Fibroblast of mammary gland (primary cell): ENCODE measurements around the gene SPRING1.

Source experiments
- DNase-seq: peaks from one replicate; pipeline ENCODE4 v3.0.0-alpha.2; 2010; ENCODE audit warnings: low read depth
- H3K4me3 ChIP-seq: 2 replicates; pipeline ENCODE4 v1.5.1; 2011; ENCODE audit warnings: low read depth, mild to moderate bottlenecking, low read length, moderate library complexity; ENCODE audit not compliant: control insufficient read depth
- CTCF ChIP-seq: conservative IDR thresholded peaks from 2 replicates; pipeline ENCODE4 v1.5.1; 2011; ENCODE audit warnings: low read depth, low read length, inconsistent platforms; ENCODE audit not compliant: control insufficient read depth, insufficient read depth

SPRING1 gene

DNA sequence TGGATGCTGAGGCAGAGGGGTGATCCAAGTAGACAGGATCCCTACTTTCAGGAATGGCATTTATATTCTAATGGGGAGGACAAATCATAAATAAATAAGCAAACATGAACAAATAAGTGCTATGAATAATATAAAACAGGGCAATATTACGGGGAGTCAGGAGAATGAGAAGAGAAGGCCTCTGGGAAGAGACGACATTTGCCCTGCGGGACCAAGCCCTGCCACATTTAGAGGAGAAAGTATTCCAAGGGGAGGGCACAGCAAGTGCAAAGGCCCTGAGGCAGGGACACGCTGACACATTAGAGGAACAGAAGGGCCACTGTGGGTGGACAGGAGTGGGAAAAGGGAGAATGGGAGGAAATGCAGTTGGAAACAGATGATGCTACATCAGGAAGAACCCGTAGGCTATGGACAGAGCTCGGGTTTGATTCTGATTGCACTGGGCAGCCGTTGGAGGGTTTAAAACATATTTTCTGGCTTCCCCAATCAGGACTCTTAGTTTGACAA, 1.6 kb upstream of the SPRING1 start:
- H3K4me3 ChIP-seq = no peak overlapping the region
- TF ChIP-seq CTCF = no peak
- DNase-seq = no peak

DNA sequence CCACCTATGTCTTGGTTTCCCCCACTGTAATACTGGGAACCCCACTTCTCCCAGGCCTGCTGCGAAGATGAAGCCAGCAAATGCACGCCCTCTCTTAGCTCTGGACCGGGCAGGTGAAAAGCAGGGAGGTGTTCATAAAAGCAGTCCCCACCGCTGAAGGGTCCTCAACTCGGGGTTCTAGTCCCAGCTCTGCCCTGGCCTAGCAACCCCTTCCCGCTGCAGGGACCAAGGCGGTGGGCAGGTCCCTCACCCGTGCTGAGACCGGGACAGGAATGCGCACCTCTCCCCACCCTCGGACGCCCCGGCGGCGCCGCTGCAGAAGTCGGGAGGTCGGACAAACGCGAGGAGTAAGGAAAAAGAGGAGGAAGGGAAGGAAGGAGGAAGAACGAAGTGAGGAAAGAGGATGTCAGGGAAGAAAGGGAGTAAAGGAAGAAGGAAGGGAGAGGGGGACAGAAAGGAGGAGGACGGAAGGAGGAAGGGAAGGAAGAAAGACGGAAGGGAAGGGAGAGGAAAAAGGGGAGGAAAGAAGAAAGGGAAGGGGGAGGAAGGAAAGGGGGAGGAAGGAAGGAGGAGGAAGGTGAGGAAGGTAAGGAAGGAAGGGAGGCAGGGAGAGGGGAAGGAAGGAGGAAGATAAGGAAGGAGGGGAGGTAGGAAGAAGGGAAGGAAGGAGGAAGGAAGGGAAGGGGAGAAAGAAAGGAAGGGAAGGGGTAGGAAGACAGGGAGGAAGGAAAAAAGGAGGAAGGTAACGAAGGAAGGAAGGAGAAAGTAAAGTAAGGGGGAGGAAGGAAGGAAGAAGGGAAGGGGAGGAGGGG, 701 bp downstream of the SPRING1 start:
- peak overlapping the region; percentile 93 for H3K4me3 ChIP-seq
- TF ChIP-seq CTCF = no peak
- DNase-seq = no peak

GRCh38 chr12:116735951-116736599, 1.8 kb downstream of the SPRING1 start:
- no peak for TF ChIP-seq CTCF
- peak overlapping the region; percentile 93 for H3K4me3 ChIP-seq
- no peak for DNase-seq

- no peak for DNase-seq
- no peak for TF ChIP-seq CTCF
- H3K4me3 ChIP-seq = no peak overlapping the region
Measured at GRCh38 chr12:116735084-116735483, 2.8 kb downstream of the SPRING1 start.

GRCh38 chr12:116734156-116734768, 3.6 kb downstream of the SPRING1 start:
- no peak for TF ChIP-seq CTCF
- no peak for DNase-seq
- no peak overlapping the region for H3K4me3 ChIP-seq

DNA sequence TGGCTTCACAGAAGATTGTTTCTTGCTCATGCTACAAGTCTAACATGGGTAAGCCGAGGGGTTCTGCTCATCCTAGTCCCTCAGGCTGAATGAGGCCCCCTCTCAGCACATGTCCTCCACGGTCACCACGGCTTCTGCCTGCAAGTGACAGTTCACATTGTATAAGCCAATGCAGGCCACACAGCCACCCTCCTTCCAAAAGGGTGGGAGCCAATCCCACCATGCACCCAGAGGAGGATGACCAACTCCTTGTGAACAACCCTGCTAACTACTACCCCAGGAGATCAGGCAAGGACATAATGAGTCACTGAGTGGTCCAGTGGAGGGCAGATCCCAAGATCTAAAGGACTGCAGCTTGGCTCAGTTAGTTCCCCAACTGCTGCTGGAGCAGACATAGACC, 6.1 kb downstream of the SPRING1 start:
- no peak overlapping the region for H3K4me3 ChIP-seq
- peak; percentile 14 for DNase-seq
- TF ChIP-seq CTCF = no peak
